RWPE2 (cell line): ENCODE measurements around the gene AKAP13.

ENCODE experiments used
- ATAC-seq: fragments of 200-7000 bp; cut with Tn5 transposase; 3 replicates; pipeline ENCODE4 v1.9.1; 2021; ENCODE audit warnings: low read depth
- DNase-seq: peaks from one replicate; pipeline ENCODE4 v3.0.0-alpha.2; 2020; ENCODE audit warnings: low spot score
- H3K27ac ChIP-seq: fragments of 450-650 bp; 2 replicates; pipeline ENCODE4 v1.5.1; 2017; ENCODE audit warnings: mild to moderate bottlenecking; ENCODE audit not compliant: poor library complexity, severe bottlenecking
- H3K27me3 ChIP-seq: fragments of 250-450 bp; sonication (Bioruptor Pico); 2 replicates; pipeline ENCODE4 v1.5.1; 2021; ENCODE audit warnings: mild to moderate bottlenecking, moderate library complexity; ENCODE audit not compliant: insufficient read depth, poor library complexity, severe bottlenecking
- H3K36me3 ChIP-seq: fragments of 250-450 bp; sonication (Bioruptor Pico); 2 replicates; pipeline ENCODE4 v1.5.1; 2020; ENCODE audit warnings: low read depth, mild to moderate bottlenecking, moderate library complexity
- H3K4me1 ChIP-seq: fragments of 250-450 bp; sonication (Bioruptor Pico); 2 replicates; pipeline ENCODE4 v1.5.1; 2021; ENCODE audit warnings: mild to moderate bottlenecking, moderate library complexity; ENCODE audit not compliant: insufficient read depth, poor library complexity, severe bottlenecking
- H3K4me3 ChIP-seq: fragments of 250-450 bp; sonication (Bioruptor Pico); 2 replicates; pipeline ENCODE4 v1.5.1; 2021; ENCODE audit warnings: mild to moderate bottlenecking, moderate library complexity; ENCODE audit not compliant: severe bottlenecking
- H3K9me3 ChIP-seq: fragments of 250-450 bp; sonication (Bioruptor Pico); 2 replicates; pipeline ENCODE4 v1.5.1; 2021; ENCODE audit warnings: mild to moderate bottlenecking, moderate library complexity; ENCODE audit not compliant: severe bottlenecking
- TF ChIP-seq, protein P1 (sequence below): fragments of 450-650 bp; IDR thresholded peaks from one replicate; pipeline ENCODE4 v1.5.1; 2017; ENCODE audit warnings: mild to moderate bottlenecking, moderate library complexity; ENCODE audit not compliant: poor library complexity, severe bottlenecking

The AKAP13 gene, protein sequence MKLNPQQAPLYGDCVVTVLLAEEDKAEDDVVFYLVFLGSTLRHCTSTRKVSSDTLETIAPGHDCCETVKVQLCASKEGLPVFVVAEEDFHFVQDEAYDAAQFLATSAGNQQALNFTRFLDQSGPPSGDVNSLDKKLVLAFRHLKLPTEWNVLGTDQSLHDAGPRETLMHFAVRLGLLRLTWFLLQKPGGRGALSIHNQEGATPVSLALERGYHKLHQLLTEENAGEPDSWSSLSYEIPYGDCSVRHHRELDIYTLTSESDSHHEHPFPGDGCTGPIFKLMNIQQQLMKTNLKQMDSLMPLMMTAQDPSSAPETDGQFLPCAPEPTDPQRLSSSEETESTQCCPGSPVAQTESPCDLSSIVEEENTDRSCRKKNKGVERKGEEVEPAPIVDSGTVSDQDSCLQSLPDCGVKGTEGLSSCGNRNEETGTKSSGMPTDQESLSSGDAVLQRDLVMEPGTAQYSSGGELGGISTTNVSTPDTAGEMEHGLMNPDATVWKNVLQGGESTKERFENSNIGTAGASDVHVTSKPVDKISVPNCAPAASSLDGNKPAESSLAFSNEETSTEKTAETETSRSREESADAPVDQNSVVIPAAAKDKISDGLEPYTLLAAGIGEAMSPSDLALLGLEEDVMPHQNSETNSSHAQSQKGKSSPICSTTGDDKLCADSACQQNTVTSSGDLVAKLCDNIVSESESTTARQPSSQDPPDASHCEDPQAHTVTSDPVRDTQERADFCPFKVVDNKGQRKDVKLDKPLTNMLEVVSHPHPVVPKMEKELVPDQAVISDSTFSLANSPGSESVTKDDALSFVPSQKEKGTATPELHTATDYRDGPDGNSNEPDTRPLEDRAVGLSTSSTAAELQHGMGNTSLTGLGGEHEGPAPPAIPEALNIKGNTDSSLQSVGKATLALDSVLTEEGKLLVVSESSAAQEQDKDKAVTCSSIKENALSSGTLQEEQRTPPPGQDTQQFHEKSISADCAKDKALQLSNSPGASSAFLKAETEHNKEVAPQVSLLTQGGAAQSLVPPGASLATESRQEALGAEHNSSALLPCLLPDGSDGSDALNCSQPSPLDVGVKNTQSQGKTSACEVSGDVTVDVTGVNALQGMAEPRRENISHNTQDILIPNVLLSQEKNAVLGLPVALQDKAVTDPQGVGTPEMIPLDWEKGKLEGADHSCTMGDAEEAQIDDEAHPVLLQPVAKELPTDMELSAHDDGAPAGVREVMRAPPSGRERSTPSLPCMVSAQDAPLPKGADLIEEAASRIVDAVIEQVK (N-terminal part only)

DNA sequence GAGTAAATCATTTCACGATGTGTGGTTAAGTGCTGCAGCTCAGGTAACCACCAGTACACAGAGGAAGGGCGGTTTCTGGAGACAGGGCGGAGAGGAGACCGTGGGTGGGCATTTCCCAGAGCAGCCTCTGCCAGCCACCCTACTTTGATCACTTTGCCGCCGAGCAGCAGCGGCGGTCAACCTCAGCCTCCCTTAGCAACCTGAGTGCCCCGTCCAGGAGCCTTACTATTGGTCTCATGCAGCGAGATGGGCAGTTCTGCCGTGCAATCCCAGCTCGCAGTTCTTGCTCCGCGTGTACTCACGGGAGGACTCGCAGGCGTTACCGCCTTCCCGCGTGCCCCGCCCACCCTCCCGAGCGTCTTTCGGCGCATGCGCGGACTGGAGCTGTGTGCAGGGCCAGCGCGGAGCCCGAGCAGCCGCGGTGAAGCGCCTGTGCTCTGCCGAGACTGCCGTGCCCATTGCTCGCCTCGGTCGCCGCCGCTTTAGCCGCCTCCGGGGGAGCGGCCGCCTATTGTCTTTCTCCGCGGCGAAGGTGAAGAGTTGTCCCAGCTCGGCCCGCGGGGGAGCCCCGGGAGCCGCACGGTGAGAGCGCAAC is at the start of gene AKAP13:
Gene AKAP13 (plus strand): TSS at position 387 of the 595 bp plus-strand sequence. CDS start 105,118 bp downstream, outside the sequence.
- TF ChIP-seq, protein P1, sequence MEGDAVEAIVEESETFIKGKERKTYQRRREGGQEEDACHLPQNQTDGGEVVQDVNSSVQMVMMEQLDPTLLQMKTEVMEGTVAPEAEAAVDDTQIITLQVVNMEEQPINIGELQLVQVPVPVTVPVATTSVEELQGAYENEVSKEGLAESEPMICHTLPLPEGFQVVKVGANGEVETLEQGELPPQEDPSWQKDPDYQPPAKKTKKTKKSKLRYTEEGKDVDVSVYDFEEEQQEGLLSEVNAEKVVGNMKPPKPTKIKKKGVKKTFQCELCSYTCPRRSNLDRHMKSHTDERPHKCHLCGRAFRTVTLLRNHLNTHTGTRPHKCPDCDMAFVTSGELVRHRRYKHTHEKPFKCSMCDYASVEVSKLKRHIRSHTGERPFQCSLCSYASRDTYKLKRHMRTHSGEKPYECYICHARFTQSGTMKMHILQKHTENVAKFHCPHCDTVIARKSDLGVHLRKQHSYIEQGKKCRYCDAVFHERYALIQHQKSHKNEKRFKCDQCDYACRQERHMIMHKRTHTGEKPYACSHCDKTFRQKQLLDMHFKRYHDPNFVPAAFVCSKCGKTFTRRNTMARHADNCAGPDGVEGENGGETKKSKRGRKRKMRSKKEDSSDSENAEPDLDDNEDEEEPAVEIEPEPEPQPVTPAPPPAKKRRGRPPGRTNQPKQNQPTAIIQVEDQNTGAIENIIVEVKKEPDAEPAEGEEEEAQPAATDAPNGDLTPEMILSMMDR, result no peak
- peak; percentile 100 for DNase-seq
- peak; percentile 92 for ATAC-seq
- Histone ChIP-seq H3K4me1 (peaks cover 23% of the 10 kb centered on the region), H3K4me3 (peak within 1 kb of the TSS; percentile 99), H3K9me3 (no peaks in the 10 kb centered on the region), H3K36me3 (peaks cover 10% of the 10 kb centered on the region), H3K27ac (peak within 1 kb of the TSS; percentile 71), H3K27me3 (no peaks in the 10 kb centered on the region)

DNA sequence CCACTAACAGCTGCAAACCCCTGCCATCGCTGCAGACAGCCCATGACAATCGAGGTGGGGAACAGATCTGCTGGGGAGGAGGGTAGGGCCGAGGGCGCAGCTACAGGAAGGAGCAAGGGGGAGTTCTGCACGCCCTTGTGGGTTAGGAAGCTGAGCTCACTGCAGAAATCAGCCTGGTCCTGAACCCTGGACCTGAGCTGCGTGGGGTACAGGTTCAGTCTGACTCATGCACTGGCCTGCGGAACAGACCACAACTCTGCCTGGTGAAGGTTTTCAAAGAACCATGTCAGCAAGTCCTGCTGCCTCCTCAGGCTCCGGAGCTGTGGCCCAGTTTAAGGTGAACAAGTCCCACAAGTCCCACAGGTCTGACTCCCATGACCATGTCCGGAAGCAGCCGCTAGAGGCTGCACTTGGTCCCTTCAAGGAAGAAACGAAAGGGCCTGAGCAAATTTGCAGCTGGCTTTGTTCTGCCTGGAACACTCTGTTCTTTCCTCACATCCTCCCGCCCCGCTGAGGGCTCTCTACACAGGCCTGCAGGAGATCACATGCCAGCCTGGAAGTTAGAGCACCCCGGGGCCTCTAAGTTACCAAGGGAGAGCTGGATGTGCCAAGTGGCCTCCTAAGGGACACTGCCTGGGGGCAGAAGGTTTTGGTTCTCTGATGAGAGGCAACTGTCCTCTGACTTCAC is 49.4 kb upstream of the AKAP13 start:
- no peaks in the 10 kb centered on the region for H3K36me3 ChIP-seq
- H3K9me3 ChIP-seq, result no peaks in the 10 kb centered on the region
- DNase-seq (peak; percentile 88), ATAC-seq (peak; percentile 95)
- H3K27me3 ChIP-seq, result no peaks in the 10 kb centered on the region
- H3K4me1 ChIP-seq, result peaks cover 9% of the 10 kb centered on the region
- no peak overlapping the region for H3K4me3 ChIP-seq
- peak overlapping the region; percentile 46 for H3K27ac ChIP-seq
- TF ChIP-seq, protein P1, result peak; percentile 99

DNA sequence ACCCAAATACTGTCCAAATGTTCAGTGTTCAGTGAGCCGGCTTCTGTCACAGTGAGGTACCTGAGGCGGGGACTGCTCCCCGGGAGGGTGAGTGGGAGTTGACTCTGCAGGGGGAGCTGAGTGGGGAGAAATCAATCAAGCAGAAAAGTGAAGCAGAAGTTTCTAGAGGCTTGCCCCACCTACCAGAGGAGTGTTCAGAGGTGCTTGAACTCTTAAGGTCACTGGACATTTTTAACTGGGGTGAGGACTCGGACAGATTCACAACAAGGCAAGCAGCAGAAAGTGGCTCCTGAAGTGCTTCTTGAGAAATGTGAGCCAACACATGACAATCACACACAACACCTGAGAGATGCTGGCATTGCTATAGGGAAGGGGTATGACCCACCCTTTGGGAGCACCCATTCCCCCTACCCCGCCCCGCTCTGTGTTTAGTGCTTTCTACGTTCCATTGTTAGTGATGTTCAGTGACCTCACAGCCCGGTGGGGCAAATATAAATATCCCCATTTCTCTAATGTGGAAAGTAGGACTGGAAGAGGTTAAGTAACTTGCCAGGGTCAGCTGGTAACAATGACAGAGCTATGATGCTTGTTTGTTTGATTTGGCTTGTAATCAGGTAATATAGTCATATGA is 48.6 kb upstream of the AKAP13 start:
- no peak for DNase-seq
- Histone ChIP-seq H3K27me3 (no peaks in the 10 kb centered on the region), H3K27ac (peak overlapping the region; percentile 46), H3K9me3 (no peaks in the 10 kb centered on the region), H3K4me3 (no peak overlapping the region), H3K4me1 (peaks cover 12% of the 10 kb centered on the region), H3K36me3 (no peaks in the 10 kb centered on the region)
- ATAC-seq, result no peak
- TF ChIP-seq, protein P1, result no peak
